HCT116 (cell line): Measurements from ENCODE around the gene RETNLB. TPM values are rescaled to one million over a fixed set of nuclear protein-coding genes. Genes with fewer than 3 reads are reported as not detected.

Experiments
- ATAC-seq: fragments of 200-7000 bp; cut with Tn5 transposase; 2 replicates; pipeline ENCODE4 v1.9.1; 2020; ENCODE audit warnings: mild to moderate bottlenecking, moderate library complexity
- BruUV-seq: library from RNA; stranded (reverse); fragments of 400-500 nt; replicated peaks from 2 replicates; lab custom pipeline; 2021; lab: Mats Ljungman, UMichigan
- CTCF ChIA-PET: fragments of 300-600 bp; sonication (Branson Sonifier 250); formaldehyde crosslinking; loops from one replicate; lab custom pipeline; 2021; ENCODE audit warnings: antibody characterized with exemption; lab: Charles Lee
- POLR2A ChIA-PET: fragments of 300-600, 350-600 bp; sonication (Branson Sonifier 250); formaldehyde crosslinking; loops from one replicate; lab custom pipeline; 2021; ENCODE audit warnings: antibody characterized with exemption; lab: Charles Lee
- RAD21 ChIA-PET, 2 experiments: fragments of 300-600 bp; sonication (Branson Sonifier 250); formaldehyde crosslinking; loops; one replicate each; lab custom pipeline; 2023; ENCODE audit warnings: low total read pairs in 2 of 2; ENCODE audit not compliant: uncharacterized antibody in 2 of 2, unreplicated experiment in 2 of 2, low non-redundant PET in 1 of 2; lab: Charles Lee
- DNase-seq: peaks from one replicate; pipeline ENCODE4 v3.0.0-alpha.2; 2010; ENCODE audit warnings: low read depth, low spot score
- H2AFZ ChIP-seq: fragments of 200-600 bp; shearing (Covaris generic), sonication (generic); 2 replicates; pipeline ENCODE4 v1.6.1; 2017; ENCODE audit warnings: low read depth, mixed run types, mixed read lengths, antibody characterized with exemption, low read length; ENCODE audit not compliant: poor library complexity, severe bottlenecking
- H3K27ac ChIP-seq: 2 replicates; pipeline ENCODE4 v1.5.1; 2012; ENCODE audit warnings: low read depth, low read length
- H3K27me3 ChIP-seq: fragments of 200-600 bp; sonication (generic); 2 replicates; pipeline ENCODE4 v1.6.1; 2016; ENCODE audit warnings: mixed run types, low read length, mixed read lengths; ENCODE audit not compliant: insufficient read depth
- H3K36me3 ChIP-seq, 2 experiments: fragments of 200-500 bp in 1 of 2; fragments of 200-600 bp in 1 of 2; sonication (Bioruptor generic) in 1 of 2; sonication (generic) in 1 of 2; 2 replicates each; pipeline versions ENCODE4 v1.5.1 to v1.6.1; 2014 to 2016; ENCODE audit warnings: low read length in 2 of 2, inconsistent platforms in 1 of 2, mixed read lengths in 1 of 2, mixed run types in 1 of 2; ENCODE audit not compliant: insufficient read depth in 2 of 2, control insufficient read depth in 1 of 2
- H3K4me1 ChIP-seq, 2 experiments: fragments of 200-600 bp in 1 of 2; sonication (generic) in 1 of 2; 2 replicates each; pipeline versions ENCODE4 v1.5.1 to v1.6.1; 2012 to 2017; ENCODE audit warnings: low read length in 2 of 2, inconsistent platforms in 1 of 2, mild to moderate bottlenecking in 1 of 2, mixed read lengths in 1 of 2, mixed run types in 1 of 2, moderate library complexity in 1 of 2; ENCODE audit not compliant: insufficient read depth in 2 of 2, control insufficient read depth in 1 of 2
- H3K4me2 ChIP-seq: fragments of 200-600 bp; sonication (generic); 2 replicates; pipeline ENCODE4 v1.6.1; 2017; ENCODE audit warnings: mixed run types, low read length, mixed read lengths
- H3K4me3 ChIP-seq, 2 experiments: fragments of 200-600 bp in 1 of 2; sonication (generic) in 1 of 2; replicated peaks in 1 of 2; 2 replicates each; pipeline ENCODE4 v1.5.1; 2011 to 2016; ENCODE audit warnings: low read length in 2 of 2, control low read depth in 1 of 2, low read depth in 1 of 2, mild to moderate bottlenecking in 1 of 2, mixed read lengths in 1 of 2, mixed run types in 1 of 2
- H3K79me2 ChIP-seq: fragments of 200-600 bp; sonication (generic); 2 replicates; pipeline ENCODE4 v1.6.1; 2017; ENCODE audit warnings: mild to moderate bottlenecking, mixed run types, low read length, moderate library complexity, mixed read lengths; ENCODE audit not compliant: insufficient read depth
- H3K9ac ChIP-seq: fragments of 200-600 bp; sonication (generic); 2 replicates; pipeline ENCODE4 v1.6.1; 2016; ENCODE audit warnings: low read length, mixed read lengths
- H3K9me2 ChIP-seq: fragments of 200-600 bp; sonication (generic), shearing (Covaris generic); 2 replicates; pipeline ENCODE4 v1.6.1; 2017; ENCODE audit warnings: mixed run types, mild to moderate bottlenecking, moderate library complexity; ENCODE audit not compliant: insufficient read depth
- H3K9me3 ChIP-seq, 2 experiments: fragments of 200-500 bp in 1 of 2; fragments of 200-600 bp in 1 of 2; sonication (Bioruptor generic) in 1 of 2; sonication (generic) in 1 of 2; 2 replicates each; pipeline ENCODE4 v1.6.1; 2014 to 2017; ENCODE audit warnings: low read length in 2 of 2, mixed read lengths in 2 of 2, inconsistent platforms in 1 of 2, low read depth in 1 of 2, mild to moderate bottlenecking in 1 of 2, mixed run types in 1 of 2, moderate library complexity in 1 of 2; ENCODE audit not compliant: control insufficient read depth in 1 of 2, insufficient read depth in 1 of 2
- H4K20me1 ChIP-seq: fragments of 200-600 bp; sonication (generic), shearing (Covaris generic); 2 replicates; pipeline ENCODE4 v1.6.1; 2017; ENCODE audit warnings: mixed run types, mild to moderate bottlenecking, moderate library complexity; ENCODE audit not compliant: insufficient read depth
- ELF1 ChIP-seq: IDR thresholded peaks from 2 replicates; pipeline ENCODE4 v1.6.1; 2012; ENCODE audit warnings: low read depth, borderline replicate concordance
- EZH2phosphoT487 ChIP-seq: fragments of 200-600 bp; IDR thresholded peaks from 2 replicates; pipeline ENCODE4 v1.6.1; 2018; ENCODE audit warnings: antibody characterized with exemption, borderline replicate concordance
- JUND ChIP-seq: IDR thresholded peaks from 2 replicates; pipeline ENCODE4 v1.6.1; 2012
- POLR2A ChIP-seq: IDR thresholded peaks from 2 replicates; pipeline ENCODE4 v1.7.0; 2011; ENCODE audit warnings: borderline replicate concordance; ENCODE audit not compliant: insufficient read depth, insufficient read length; ENCODE audit errors: extremely low read depth
- POLR2AphosphoS5 ChIP-seq: IDR thresholded peaks from 2 replicates; pipeline ENCODE4 v1.6.1; 2011; ENCODE audit warnings: mild to moderate bottlenecking, low read depth, low read length, moderate library complexity
- RAD21 ChIP-seq: IDR thresholded peaks from 2 replicates; pipeline ENCODE4 v1.6.1; 2012; ENCODE audit warnings: low read depth, mild to moderate bottlenecking
- SIN3A ChIP-seq: IDR thresholded peaks from 2 replicates; pipeline ENCODE4 v1.6.1; 2012; ENCODE audit warnings: low read depth
- SP1 ChIP-seq: IDR thresholded peaks from 2 replicates; pipeline ENCODE4 v1.6.1; 2012; ENCODE audit warnings: low read depth
- YY1 ChIP-seq: IDR thresholded peaks from 2 replicates; pipeline ENCODE4 v1.6.1; 2011; ENCODE audit warnings: low read length, low read depth, moderate library complexity, mild to moderate bottlenecking; ENCODE audit not compliant: insufficient replicate concordance; ENCODE audit errors: extremely low read depth
- ZFX ChIP-seq: fragments of 450-650 bp; IDR thresholded peaks from 2 replicates; pipeline ENCODE4 v1.6.1; 2017
- ZNF274 ChIP-seq: fragments of 200-500 bp; sonication (Bioruptor generic); IDR thresholded peaks from 2 replicates; pipeline ENCODE4 v1.6.1; 2014; ENCODE audit warnings: mild to moderate bottlenecking, low read depth, low read length, inconsistent platforms
- intact Hi-C: fragments of 100-400 bp; cut with micrococcal nuclease; formaldehyde crosslinking; loops from 2 replicates; pipeline ENCODE4 v1.10.0; 2022
- total RNA-seq: library from RNA; stranded (reverse); gene quantifications from one replicate; pipeline ENCODE4 v1.2.1, GENCODE V29; 2021; ENCODE audit not compliant: unreplicated experiment
- TF ChIP-seq, protein P1 (sequence below): IDR thresholded peaks from 2 replicates; pipeline ENCODE4 v1.6.1; 2012; ENCODE audit warnings: low read depth
- TF ChIP-seq, protein P2 (sequence below): IDR thresholded peaks from 2 replicates; pipeline ENCODE4 v1.6.1; 2012

The RETNLB gene
- total RNA-seq, 1 experiment from 2014 or later: not detected

DNA sequence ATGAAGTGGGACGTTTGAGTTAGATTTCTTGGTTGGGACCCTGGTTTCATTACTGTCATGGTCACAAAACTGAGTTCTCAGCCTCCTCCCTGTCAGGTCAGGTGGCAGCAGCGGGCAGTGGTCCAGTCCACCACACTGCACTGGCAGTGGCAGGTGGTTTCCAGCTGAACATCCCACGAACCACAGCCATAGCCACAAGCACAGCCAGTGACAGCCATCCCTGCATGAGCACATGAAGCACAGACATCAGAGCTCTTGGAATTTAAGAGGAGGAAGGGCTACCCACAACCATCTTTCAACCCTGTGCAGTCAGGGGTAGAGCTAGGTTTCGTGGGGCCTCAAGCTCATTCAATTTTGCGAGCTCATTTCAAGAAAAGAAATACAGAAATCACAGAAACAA is 1.5 kb downstream of the RETNLB start:
- RAD21 ChIA-PET: no interaction called here
- H2AFZ ChIP-seq: no peak overlapping the region
- ATAC-seq: no peak
- POLR2A ChIA-PET: no interaction called here
- no peak for TF ChIP-seq POLR2A
- no peak for TF ChIP-seq YY1
- TF ChIP-seq SIN3A: no peak
- TF ChIP-seq, protein P1, sequence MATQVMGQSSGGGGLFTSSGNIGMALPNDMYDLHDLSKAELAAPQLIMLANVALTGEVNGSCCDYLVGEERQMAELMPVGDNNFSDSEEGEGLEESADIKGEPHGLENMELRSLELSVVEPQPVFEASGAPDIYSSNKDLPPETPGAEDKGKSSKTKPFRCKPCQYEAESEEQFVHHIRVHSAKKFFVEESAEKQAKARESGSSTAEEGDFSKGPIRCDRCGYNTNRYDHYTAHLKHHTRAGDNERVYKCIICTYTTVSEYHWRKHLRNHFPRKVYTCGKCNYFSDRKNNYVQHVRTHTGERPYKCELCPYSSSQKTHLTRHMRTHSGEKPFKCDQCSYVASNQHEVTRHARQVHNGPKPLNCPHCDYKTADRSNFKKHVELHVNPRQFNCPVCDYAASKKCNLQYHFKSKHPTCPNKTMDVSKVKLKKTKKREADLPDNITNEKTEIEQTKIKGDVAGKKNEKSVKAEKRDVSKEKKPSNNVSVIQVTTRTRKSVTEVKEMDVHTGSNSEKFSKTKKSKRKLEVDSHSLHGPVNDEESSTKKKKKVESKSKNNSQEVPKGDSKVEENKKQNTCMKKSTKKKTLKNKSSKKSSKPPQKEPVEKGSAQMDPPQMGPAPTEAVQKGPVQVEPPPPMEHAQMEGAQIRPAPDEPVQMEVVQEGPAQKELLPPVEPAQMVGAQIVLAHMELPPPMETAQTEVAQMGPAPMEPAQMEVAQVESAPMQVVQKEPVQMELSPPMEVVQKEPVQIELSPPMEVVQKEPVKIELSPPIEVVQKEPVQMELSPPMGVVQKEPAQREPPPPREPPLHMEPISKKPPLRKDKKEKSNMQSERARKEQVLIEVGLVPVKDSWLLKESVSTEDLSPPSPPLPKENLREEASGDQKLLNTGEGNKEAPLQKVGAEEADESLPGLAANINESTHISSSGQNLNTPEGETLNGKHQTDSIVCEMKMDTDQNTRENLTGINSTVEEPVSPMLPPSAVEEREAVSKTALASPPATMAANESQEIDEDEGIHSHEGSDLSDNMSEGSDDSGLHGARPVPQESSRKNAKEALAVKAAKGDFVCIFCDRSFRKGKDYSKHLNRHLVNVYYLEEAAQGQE: no peak
- no peak for TF ChIP-seq EZH2phosphoT487
- no peak for TF ChIP-seq JUND
- TF ChIP-seq SP1: no peak
- TF ChIP-seq POLR2AphosphoS5: no peak
- no peak for TF ChIP-seq ZFX
- TF ChIP-seq, protein P2, sequence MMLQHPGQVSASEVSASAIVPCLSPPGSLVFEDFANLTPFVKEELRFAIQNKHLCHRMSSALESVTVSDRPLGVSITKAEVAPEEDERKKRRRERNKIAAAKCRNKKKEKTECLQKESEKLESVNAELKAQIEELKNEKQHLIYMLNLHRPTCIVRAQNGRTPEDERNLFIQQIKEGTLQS: no peak
- TF ChIP-seq ELF1: no peak
- no peak for TF ChIP-seq ZNF274
- no peak for TF ChIP-seq RAD21
- TF ChIP-seq, all 23 proteins: peak for 0
- CTCF ChIA-PET: no interaction called here
- Histone ChIP-seq H3K9me2 (no peaks in the 10 kb centered on the region), H3K27me3 (no peaks in the 10 kb centered on the region), H3K4me3 (no peak overlapping the region), H3K79me2 (no peaks in the 10 kb centered on the region), H3K4me1 (no peaks in the 10 kb centered on the region), H3K4me2 (no peak overlapping the region), H3K9me3 (no peaks in the 10 kb centered on the region), H3K27ac (no peak overlapping the region), H3K36me3 (no peaks in the 10 kb centered on the region), H3K9ac (no peak overlapping the region), H4K20me1 (no peaks in the 10 kb centered on the region)
- no peak for DNase-seq
- BruUV-seq: no TSS peak
- intact Hi-C loops: no loop called here
